Stimulated activated CD4-positive, alpha-beta T cell treated with anti-CD3 and anti-CD28 coated beads, Interleukin-2, amount 100 ng/mL, for 24 hours (primary cell): ENCODE results near the gene USP21.

ENCODE experiments used
- DNase-seq, 2 donors: peaks; one replicate each; pipeline ENCODE4 v3.0.0-alpha.2; 2020

The USP21 gene

GRCh38 chr1:161138431-161138830 is 20.9 kb upstream of the USP21 start:
- no peak for DNase-seq

- DNase-seq: peak in 1 of 2 donors; percentile 60
These were observed 19.5 kb upstream of the USP21 start for GRCh38 chr1:161139766-161140165.

- DNase-seq: no peak
These were observed 18.4 kb upstream of the USP21 start for GRCh38 chr1:161140755-161141400.

- no peak for DNase-seq
These were observed 13.5 kb upstream of the USP21 start for GRCh38 chr1:161145832-161146231.

GRCh38 chr1:161153176-161153575 is 6.1 kb upstream of the USP21 start:
- DNase-seq: no peak

- DNase-seq: peak; percentile 77 to 81
These were observed 5.5 kb upstream of the USP21 start, which contains the start of gene UFC1 for GRCh38 chr1:161153682-161154337. Gene UFC1, plus strand, starts transcription at chr1:161153978. Its CDS starts 20 bp downstream, at chr1:161153998.

- no peak for DNase-seq
These were observed 1.4 kb upstream of the USP21 start for GRCh38 chr1:161157867-161158266.

GRCh38 chr1:161158316-161159010 is 837 bp upstream of the USP21 start:
- DNase-seq: no peak

GRCh38 chr1:161159913-161160243 is 578 bp downstream of the USP21 start:
- no peak for DNase-seq

GRCh38 chr1:161160671-161161145 is 1.4 kb downstream of the USP21 start:
- DNase-seq: no peak

GRCh38 chr1:161161652-161162051 is 2.4 kb downstream of the USP21 start:
- DNase-seq: no peak

- no peak for DNase-seq
These were observed 2.8 kb downstream of the USP21 start for GRCh38 chr1:161162052-161162451.

- DNase-seq: no peak
These were observed 3.5 kb downstream of the USP21 start for GRCh38 chr1:161162806-161163205.

GRCh38 chr1:161163793-161164192 is 4.5 kb downstream of the USP21 start:
- DNase-seq: no peak

GRCh38 chr1:161164901-161165610 is 5.8 kb downstream of the USP21 start:
- DNase-seq: no peak

- DNase-seq: peak; percentile 91
These were observed 6.7 kb downstream of the USP21 start, which contains the start of gene PPOX for GRCh38 chr1:161165742-161166668. Gene PPOX, plus strand, starts transcription at chr1:161166426. Its CDS starts 422 bp downstream, at chr1:161166848.

GRCh38 chr1:161166669-161167548 is 7.6 kb downstream of the USP21 start:
- no peak for DNase-seq

GRCh38 chr1:161168906-161169305 is 9.6 kb downstream of the USP21 start:
- DNase-seq: no peak

GRCh38 chr1:161171191-161171590 is 11.9 kb downstream of the USP21 start:
- no peak for DNase-seq

GRCh38 chr1:161171696-161172095 is 12.4 kb downstream of the USP21 start:
- DNase-seq: no peak

- DNase-seq: no peak
These were observed 13.0 kb downstream of the USP21 start for GRCh38 chr1:161172349-161172748.
